Progenitor cell of endocrine pancreas (in vitro differentiated cells): ENCODE data around the gene LATS2. TPM values are rescaled to one million over a fixed set of nuclear protein-coding genes. Genes with fewer than 3 reads are reported as not detected.

Experiments
- DNase-seq: peaks from one replicate; pipeline ENCODE4 v3.0.0; 2021; ENCODE audit warnings: low spot score; ENCODE audit not compliant: unreplicated experiment
- H3K27ac Mint-ChIP-seq: 2 replicates; pipeline ENCODE4 v1.8.0; 2021; ENCODE audit warnings: mild to moderate bottlenecking, moderate library complexity, mixed read lengths
- H3K27me3 Mint-ChIP-seq: 2 replicates; pipeline ENCODE4 v1.8.0; 2021; ENCODE audit warnings: mixed read lengths
- H3K36me3 Mint-ChIP-seq: 2 replicates; pipeline ENCODE4 v1.8.0; 2022; ENCODE audit warnings: mixed read lengths; ENCODE audit not compliant: insufficient read depth
- H3K4me1 Mint-ChIP-seq: 2 replicates; pipeline ENCODE4 v1.8.0; 2021; ENCODE audit warnings: low read depth, mixed read lengths
- H3K4me3 Mint-ChIP-seq: 2 replicates; pipeline ENCODE4 v1.8.0; 2021; ENCODE audit warnings: low read depth, mild to moderate bottlenecking, moderate library complexity, mixed read lengths
- H3K9me3 Mint-ChIP-seq: 2 replicates; pipeline ENCODE4 v1.8.0; 2021; ENCODE audit warnings: low read depth, mixed read lengths
- CTCF ChIP-seq: fragments of 200-600 bp; sonication (generic); IDR thresholded peaks from one replicate; pipeline ENCODE4 v1.5.0; 2021; ENCODE audit warnings: antibody characterized with exemption, mild to moderate bottlenecking; ENCODE audit not compliant: unreplicated experiment
- total RNA-seq: library from RNA; stranded (reverse); gene quantifications from 2 replicates; pipeline ENCODE4 v1.2.1, GENCODE V29; 2021

LATS2 gene
- total RNA-seq, 1 donor from 2014 or later: 15.2 TPM

DNA sequence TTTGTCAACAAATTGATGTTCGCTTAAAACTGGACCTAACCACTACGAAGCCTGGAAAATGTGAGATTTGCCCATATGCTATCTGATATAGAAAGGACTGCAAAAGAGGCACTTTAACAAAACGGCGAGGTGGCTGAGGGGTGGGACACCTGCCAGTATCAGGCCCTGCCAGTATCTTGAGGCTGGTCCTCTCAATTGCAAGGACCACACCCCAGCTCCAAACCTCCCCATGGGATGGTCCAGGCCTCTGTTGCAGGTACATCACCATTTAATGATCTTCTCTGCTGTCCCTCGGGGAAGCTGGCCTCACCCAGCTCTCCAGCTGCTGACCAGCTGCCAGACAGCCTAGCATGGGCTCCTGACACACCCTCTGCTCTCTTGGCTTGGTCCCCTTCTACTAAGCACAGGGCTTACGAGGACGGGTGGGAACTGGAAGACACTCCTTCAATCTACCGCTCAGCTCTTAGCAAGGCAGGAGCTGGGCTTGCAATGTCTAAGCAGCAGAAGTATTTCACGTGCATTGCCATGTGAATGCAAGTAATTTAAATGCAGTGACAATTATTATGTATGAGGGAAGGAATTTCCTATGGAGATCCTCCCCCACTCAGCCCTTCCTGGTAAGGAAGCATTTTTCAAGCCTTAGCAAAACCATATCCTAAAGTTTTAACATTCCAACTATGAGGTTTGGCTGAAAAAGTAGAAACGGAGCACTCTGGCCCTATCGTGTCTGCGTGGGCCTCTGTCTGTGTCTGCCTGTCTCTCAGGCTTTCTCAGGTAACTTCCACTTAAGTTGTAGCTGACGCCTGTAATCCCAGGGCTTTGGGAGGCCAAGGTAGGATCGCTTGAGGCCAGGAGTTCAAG lies 63.9 kb downstream of the LATS2 start:
- Mint-ChIP-seq H3K4me1 (peaks cover 2% of the 10 kb centered on the region), H3K4me3 (no peak overlapping the region), H3K27me3 (no peaks in the 10 kb centered on the region), H3K9me3 (no peaks in the 10 kb centered on the region), H3K27ac (peak overlapping the region; percentile 45), H3K36me3 (peaks cover 12% of the 10 kb centered on the region)
- no peak for DNase-seq
- no peak for TF ChIP-seq CTCF

DNA sequence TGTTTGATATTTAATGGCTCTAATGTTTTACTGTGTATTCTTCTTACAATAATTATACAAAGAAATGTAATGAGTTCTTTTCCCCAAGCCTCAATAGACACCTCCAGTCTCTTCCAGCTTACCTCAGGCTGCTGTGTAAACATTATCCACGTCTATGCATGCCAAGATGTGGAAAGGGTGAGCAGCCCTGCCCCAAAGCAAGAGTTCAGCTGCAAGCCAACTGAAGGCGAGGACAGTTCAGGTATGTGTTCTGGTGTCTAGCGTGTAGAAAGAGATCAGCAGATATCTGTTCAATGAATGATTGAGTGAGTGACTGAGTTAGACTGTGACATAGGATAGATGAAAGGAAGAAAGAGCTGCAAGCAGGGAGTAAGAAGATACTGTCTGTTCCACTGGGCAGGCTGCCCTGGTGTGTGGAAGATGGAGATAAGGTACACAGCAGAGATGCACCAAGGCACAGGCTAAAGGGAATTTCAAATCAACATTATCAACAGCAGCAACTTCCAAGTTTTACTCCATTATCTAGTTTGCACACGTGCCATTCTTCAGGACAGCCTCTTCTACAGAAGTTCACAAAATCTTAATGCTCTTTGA lies 66.0 kb downstream of the LATS2 start:
- DNase-seq: no peak
- Mint-ChIP-seq H3K4me1 (peaks cover 2% of the 10 kb centered on the region), H3K27me3 (no peaks in the 10 kb centered on the region), H3K9me3 (no peaks in the 10 kb centered on the region), H3K27ac (peak overlapping the region; percentile 0), H3K4me3 (no peak overlapping the region), H3K36me3 (peaks cover 14% of the 10 kb centered on the region)
- TF ChIP-seq CTCF: no peak

- Mint-ChIP-seq H3K27ac (no peak overlapping the region), H3K36me3 (peaks cover 16% of the 10 kb centered on the region)
- no peak for DNase-seq
These were observed 67.0 kb downstream of the LATS2 start for GRCh38 chr13:20994441-20994821.

GRCh38 chr13:20993661-20994440 lies 67.5 kb downstream of the LATS2 start:
- no peaks in the 10 kb centered on the region for H3K27me3 Mint-ChIP-seq
- no peak overlapping the region for H3K4me3 Mint-ChIP-seq
- H3K27ac Mint-ChIP-seq: no peak overlapping the region
- no peak for TF ChIP-seq CTCF
- peaks cover 2% of the 10 kb centered on the region for H3K4me1 Mint-ChIP-seq
- no peaks in the 10 kb centered on the region for H3K9me3 Mint-ChIP-seq
- no peak for DNase-seq
- H3K36me3 Mint-ChIP-seq: peaks cover 16% of the 10 kb centered on the region

More at GRCh38 chr13:20994441-20994821, 67.0 kb downstream of the LATS2 start:
- Mint-ChIP-seq H3K4me3 (no peak overlapping the region), H3K27me3 (no peaks in the 10 kb centered on the region), H3K9me3 (no peaks in the 10 kb centered on the region), H3K4me1 (peaks cover 2% of the 10 kb centered on the region)
- no peak for TF ChIP-seq CTCF

DNA sequence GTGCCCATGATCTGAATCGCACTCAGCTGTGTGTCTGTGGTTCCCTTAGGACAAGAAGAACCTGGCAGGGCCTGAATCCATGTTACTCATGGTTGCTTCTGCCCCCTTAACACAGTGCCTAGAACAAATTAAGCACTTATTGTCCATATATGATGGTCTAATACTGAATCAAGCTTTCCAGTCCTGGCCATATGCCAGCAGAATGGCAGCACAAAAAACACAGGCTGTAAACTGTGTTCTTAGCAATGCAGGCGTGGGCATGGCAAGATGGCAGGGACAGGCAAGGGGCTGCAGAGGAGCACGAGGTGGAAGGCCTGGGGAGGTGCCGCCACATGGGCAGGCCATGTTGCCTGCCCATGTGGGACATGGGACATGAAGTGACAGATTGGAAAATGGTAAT lies 68.2 kb downstream of the LATS2 start:
- Mint-ChIP-seq H3K4me1 (peaks cover 2% of the 10 kb centered on the region), H3K27me3 (no peaks in the 10 kb centered on the region), H3K4me3 (no peak overlapping the region), H3K9me3 (no peaks in the 10 kb centered on the region), H3K27ac (no peak overlapping the region), H3K36me3 (peaks cover 16% of the 10 kb centered on the region)
- no peak for TF ChIP-seq CTCF
- no peak for DNase-seq
